Measurements from ENCODE around the gene POC1A. TPM values are rescaled to one million over a fixed set of nuclear protein-coding genes. Genes with fewer than 3 reads are reported as not detected.

POC1A gene
- total RNA-seq, 2 donors from 2014 or later, result 2.5 to 5.3 TPM

GRCh38 chr3:52063026-52063723 lies 91.0 kb downstream of the POC1A start:
- Histone ChIP-seq H3K36me3 (no peaks in the 10 kb centered on the region), H3K4me1 (replicated peaks) (no peaks in the 10 kb centered on the region), H3K9me3 (no peaks in the 10 kb centered on the region), H3K27ac (no peak overlapping the region), H3K27me3 (replicated peaks; ENCODE audit: insufficient read depth) (no peaks in the 10 kb centered on the region), H3K4me3 (no peak overlapping the region)
- intact Hi-C loops (cut with DNase I), result no loop called here
- TF ChIP-seq POLR2AphosphoS5 (IDR thresholded peaks at IDR 0.05), result no peak
- TF ChIP-seq POLR2A (IDR thresholded peaks at IDR 0.05), result no peak
- TF ChIP-seq CTCF (IDR thresholded peaks at IDR 0.05), result no peak
- 75% methylated on average over 14 of the region's 14 CpGs for WGBS
- DNase-seq (ENCODE audit: low spot score), result no peak

DNA sequence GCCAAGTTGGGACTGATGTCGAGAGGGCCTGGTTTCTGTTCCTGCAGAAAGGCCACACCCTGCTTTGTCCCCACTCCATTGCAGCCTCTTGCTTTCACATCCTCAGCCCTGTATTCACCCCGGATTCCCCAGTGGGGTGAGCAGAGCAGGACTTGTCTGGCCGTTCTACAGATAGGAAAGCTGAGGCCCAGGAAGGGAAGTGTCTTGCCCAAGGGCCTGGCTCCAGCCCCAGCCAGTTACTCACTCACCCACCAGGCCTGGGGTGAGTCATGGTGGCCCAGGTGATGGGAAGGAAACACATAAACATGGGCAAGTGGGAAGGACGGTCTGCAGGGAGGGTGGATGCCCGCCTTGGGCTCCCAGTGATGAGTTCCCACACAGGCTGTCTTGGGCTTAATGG lies 91.7 kb downstream of the POC1A start:
- Histone ChIP-seq H3K4me3 (no peak overlapping the region), H3K27ac (no peak overlapping the region), H3K27me3 (replicated peaks; ENCODE audit: insufficient read depth) (no peaks in the 10 kb centered on the region), H3K9me3 (no peaks in the 10 kb centered on the region), H3K36me3 (no peaks in the 10 kb centered on the region), H3K4me1 (replicated peaks) (peaks cover 3% of the 10 kb centered on the region)
- TF ChIP-seq POLR2AphosphoS5 (IDR thresholded peaks at IDR 0.05) (no peak), POLR2A (IDR thresholded peaks at IDR 0.05) (no peak), CTCF (IDR thresholded peaks at IDR 0.05) (no peak)
- DNase-seq (ENCODE audit: low spot score), result no peak
- WGBS, result 71% methylated on average over 5 of the region's 5 CpGs
- intact Hi-C loops (cut with DNase I), result no loop called here

DNA sequence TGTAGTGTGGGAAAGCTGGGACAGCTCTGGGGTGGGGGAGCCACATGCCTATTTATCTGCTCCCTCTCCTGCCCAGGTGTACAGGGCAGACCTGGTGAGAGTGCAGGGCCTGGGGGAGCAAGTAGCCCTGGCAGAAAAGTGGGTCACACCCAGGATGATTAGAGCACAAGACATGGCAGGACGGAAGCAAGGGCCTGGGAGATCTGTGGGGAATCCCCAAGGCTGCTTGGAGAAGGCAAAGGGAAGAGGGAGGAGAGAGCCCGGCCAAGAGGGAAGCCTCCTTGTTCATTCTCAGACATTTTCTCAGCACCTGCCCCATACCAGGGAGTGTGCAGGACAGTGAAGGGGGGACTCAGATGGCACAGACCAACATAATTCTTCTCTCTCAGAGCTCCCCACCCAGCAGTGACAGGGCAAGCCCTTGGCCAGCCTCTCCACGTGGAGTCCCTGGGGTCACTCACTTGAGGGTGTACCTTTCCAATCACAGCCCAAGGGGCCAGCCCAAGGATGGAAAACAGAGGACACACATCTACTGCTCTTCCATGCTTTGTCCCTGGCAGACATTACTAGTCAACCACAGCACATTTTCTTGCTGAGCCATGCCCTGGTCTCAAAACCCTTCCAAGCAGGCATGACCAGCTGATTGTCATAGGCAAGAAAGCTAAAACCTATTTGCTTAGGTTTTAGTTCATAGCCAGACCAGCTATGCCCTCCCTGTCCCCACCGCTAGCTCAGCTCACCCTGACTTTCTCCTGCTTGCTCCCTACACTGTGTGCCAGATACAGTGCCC lies 92.9 kb downstream of the POC1A start:
- no peaks in the 10 kb centered on the region for H3K27me3 ChIP-seq (replicated peaks; ENCODE audit: insufficient read depth)
- H3K36me3 ChIP-seq, result no peaks in the 10 kb centered on the region
- no peak for DNase-seq (ENCODE audit: low spot score)
- 80% methylated on average over 4 of the region's 4 CpGs for WGBS
- peaks cover 3% of the 10 kb centered on the region for H3K4me1 ChIP-seq (replicated peaks)
- intact Hi-C loops (cut with DNase I), result no loop called here
- no peak overlapping the region for H3K4me3 ChIP-seq
- TF ChIP-seq CTCF (IDR thresholded peaks at IDR 0.05) (no peak), POLR2A (IDR thresholded peaks at IDR 0.05) (no peak), POLR2AphosphoS5 (IDR thresholded peaks at IDR 0.05) (no peak)
- no peak overlapping the region for H3K27ac ChIP-seq
- H3K9me3 ChIP-seq, result no peaks in the 10 kb centered on the region

DNA sequence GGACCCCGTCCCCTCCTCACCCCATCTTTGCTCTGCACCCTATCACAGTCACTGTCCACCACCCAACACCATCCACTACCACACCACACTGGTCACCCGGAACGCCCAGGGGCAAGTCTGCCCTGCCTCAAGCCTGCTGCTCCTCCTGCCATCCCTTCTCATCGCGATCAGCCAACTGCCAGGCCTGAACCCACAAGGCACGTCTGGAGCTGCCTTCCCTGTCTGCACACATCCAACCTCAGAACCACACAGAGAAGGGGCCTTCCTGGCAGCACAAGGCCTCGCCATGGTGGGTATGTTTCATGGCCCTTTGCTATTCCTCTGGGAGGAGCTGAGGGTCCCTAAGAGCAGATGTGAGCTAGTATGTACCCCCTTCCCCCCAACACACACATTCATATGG lies 94.4 kb downstream of the POC1A start:
- WGBS, result 57% methylated on average over 7 of the region's 7 CpGs
- intact Hi-C loops (cut with DNase I), result loop anchor here (5.0 to 10.0 kb wide), 2 partner anchors 85 to 117 kb away; partner anchors contain the start of genes PARP3 and RRP9
- no peak overlapping the region for H3K4me3 ChIP-seq
- no peaks in the 10 kb centered on the region for H3K9me3 ChIP-seq
- H3K27ac ChIP-seq, result no peak overlapping the region
- TF ChIP-seq POLR2AphosphoS5 (IDR thresholded peaks at IDR 0.05) (no peak), CTCF (IDR thresholded peaks at IDR 0.05) (no peak), POLR2A (IDR thresholded peaks at IDR 0.05) (no peak)
- no peaks in the 10 kb centered on the region for H3K27me3 ChIP-seq (replicated peaks; ENCODE audit: insufficient read depth)
- H3K4me1 ChIP-seq (replicated peaks), result peaks cover 3% of the 10 kb centered on the region
- H3K36me3 ChIP-seq, result no peaks in the 10 kb centered on the region
- DNase-seq (ENCODE audit: low spot score), result no peak
